Measurements from ENCODE around the gene PMS1.

- TF ChIP-seq CTCF (IDR thresholded peaks at IDR 0.05), result no peak
- TF ChIP-seq POLR2A (IDR thresholded peaks at IDR 0.05), result no peak
These were observed 49.8 kb downstream of the PMS1 start for GRCh38 chr2:189834059-189834458.

Data from heart left ventricle (tissue), 13 donors.